ENCODE results near the gene SMPD3. TPM values are rescaled to one million over a fixed set of nuclear protein-coding genes. Genes with fewer than 3 reads are reported as not detected.

Gene SMPD3
- polyA plus RNA-seq, 2 of the 4 experiments (the other 2 are of a cell fraction) = 0.04 to 0.13 TPM

- DNase-seq (ENCODE audit: low read depth in 1 of 2, low spot score in 1 of 2) (no peak), ATAC-seq (peak; percentile 38 to 48; a peak in 5 of 6 replicates), FAIRE-seq (no peak)
- Histone ChIP-seq H3K4me1 (peaks cover 27% of the 10 kb centered on the region), H3K4me2 (peak overlapping the region; percentile 85), H3K27ac (no peak overlapping the region), H3K9me3 (no peaks in the 10 kb centered on the region), H3K4me3 (peak overlapping the region; percentile 42)
- ChIA-PET POLR2A (interaction anchor here (1.0 kb wide), 1 partner anchor 28 kb away, joined by 3 read pairs; no protein-coding TSS in a partner anchor), CTCF (interaction anchor here (0.9 to 3.4 kb wide), 3 partner anchors 20 to 89 kb away, joined by 3 to 12 read pairs (median 4); no protein-coding TSS in a partner anchor)
- 13% methylated on average over 32 of the region's 36 CpGs for WGBS (ENCODE audit: missing lambda C conversion rate)
- TF ChIP-seq EHMT2 (IDR thresholded peaks at IDR 0.05; ENCODE audit: low read depth) (peak; percentile 82), CHD2 (IDR thresholded peaks at IDR 0.05; ENCODE audit: low read length, partially characterized antibody) (no peak)
Observed at GRCh38 chr16:68447653-68448359, 502 bp downstream of the SMPD3 start.

- Histone ChIP-seq H3K4me2 (peak overlapping the region; percentile 85; the same call in 2 of the 3 replicates), H3K27ac (no peak overlapping the region), H3K4me3 (no peak overlapping the region), H3K4me1 (peaks cover 19% of the 10 kb centered on the region), H3K9me3 (no peaks in the 10 kb centered on the region)
- DNase-seq (ENCODE audit: low read depth in 1 of 2, low spot score in 1 of 2) = no peak
- WGBS (ENCODE audit: missing lambda C conversion rate) = 43% methylated on average over 30 of the region's 73 CpGs
- ATAC-seq = no peak
- TF ChIP-seq RNF2 (IDR thresholded peaks at IDR 0.05; ENCODE audit: borderline replicate concordance, low read depth) (no peak), PBX3 (IDR thresholded peaks at IDR 0.05) (no peak), MAZ (IDR thresholded peaks at IDR 0.05; ENCODE audit: borderline replicate concordance, low read depth, low read length) (no peak), USF2 (IDR thresholded peaks at IDR 0.05) (no peak), RCOR1 (IDR thresholded peaks at IDR 0.05; ENCODE audit: low read depth, low read length) (no peak), CBX2 (IDR thresholded peaks at IDR 0.05; ENCODE audit: borderline replicate concordance, low read depth) (no peak), MYC (IDR thresholded peaks at IDR 0.05; ENCODE audit: borderline replicate concordance, low read length) (no peak), HOXB13 (CRISPR knock-in tag; IDR thresholded peaks at IDR 0.05; ENCODE audit: low read depth) (no peak), MAFK (IDR thresholded peaks at IDR 0.05; ENCODE audit: partially characterized antibody) (no peak), ZNF302 (CRISPR knock-in tag; IDR thresholded peaks at IDR 0.05) (no peak), RARB (CRISPR knock-in tag; IDR thresholded peaks at IDR 0.05) (no peak), POLR2A (IDR thresholded peaks at IDR 0.05; ENCODE audit: low read length) (no peak)
- POLR2A ChIA-PET = no interaction called here
- FAIRE-seq = no peak
- CTCF ChIA-PET = interaction anchor here (0.9 to 3.4 kb wide), 5 partner anchors 12 to 74 kb away, joined by 3 to 12 read pairs (median 3); no protein-coding TSS in a partner anchor
Observed at GRCh38 chr16:68446681-68447652, 1.3 kb downstream of the SMPD3 start.

GRCh38 chr16:68445458-68445857 is 2.9 kb downstream of the SMPD3 start:
- no peak overlapping the region for H3K4me2 ChIP-seq
- peaks cover 6% of the 10 kb centered on the region; the same call in 2 of the 3 replicates for H3K4me1 ChIP-seq
- DNase-seq (ENCODE audit: low read depth in 1 of 2, low spot score in 1 of 2) = peak; percentile 41 to 66
- 0% methylated on average over 1 of the region's 1 CpG for WGBS (ENCODE audit: missing lambda C conversion rate)
- ChIA-PET CTCF (interaction anchor here (0.5 to 3.4 kb wide), 9 partner anchors 14 to 469 kb away, joined by 3 to 12 read pairs (median 4); no protein-coding TSS in a partner anchor), POLR2A (no interaction called here)
- ATAC-seq = peak in 1 of 2 experiments; percentile 34; a peak in 3 of 6 replicates
- TF ChIP-seq KDM1A (IDR thresholded peaks at IDR 0.05; ENCODE audit: low read depth) (no peak), EP300 (IDR thresholded peaks at IDR 0.05) (no peak), CTCF (IDR thresholded peaks at IDR 0.05) (peak; percentile 32), SMC3 (IDR thresholded peaks at IDR 0.05) (0 out of 3 replicates have a peak, but pooled peaks have one; percentile 7), MAZ (IDR thresholded peaks at IDR 0.05; ENCODE audit: borderline replicate concordance, low read depth, low read length) (no peak), ATOH8 (CRISPR knock-in tag; IDR thresholded peaks at IDR 0.05; ENCODE audit: low read depth) (no peak), KDM5A (IDR thresholded peaks at IDR 0.05) (no peak), RAD21 (conservative IDR thresholded peaks at IDR 0.05 in 1 of 2, IDR thresholded peaks at IDR 0.05 in 1 of 2) (peak in 1 of 2 experiments; percentile 62; a peak in 3 of 5 replicates), MAX (IDR thresholded peaks at IDR 0.05) (no peak), ESRRA (IDR thresholded peaks at IDR 0.05; ENCODE audit: borderline replicate concordance, low read length) (no peak)
- H3K27ac ChIP-seq = no peak overlapping the region
- H3K9me3 ChIP-seq = no peaks in the 10 kb centered on the region
- no peak overlapping the region for H3K4me3 ChIP-seq
- no peak for FAIRE-seq
